Measurements from ENCODE around the gene MON1B. TPM values are rescaled to one million over a fixed set of nuclear protein-coding genes. Genes with fewer than 3 reads are reported as not detected.

Gene MON1B
- total RNA-seq, 1 experiment from 2014 or later = 48.0 TPM

- H3K23ac ChIP-seq (ENCODE audit: insufficient read length, low read depth, low read length) = no peak overlapping the region
- no peak overlapping the region for H3K4me3 Mint-ChIP-seq
These were observed 17.4 kb downstream of the MON1B start for GRCh38 chr16:77208382-77208781.

More at GRCh38 chr16:77208382-77208781, 17.4 kb downstream of the MON1B start:
- Histone ChIP-seq H2BK20ac (ENCODE audit: low read depth, low read length, poor library complexity, severe bottlenecking) (no peak overlapping the region), H3K23me2 (ENCODE audit: insufficient read length, low read depth, low read length, poor library complexity, severe bottlenecking) (peaks cover 4% of the 10 kb centered on the region), H3K4me1 (ENCODE audit: insufficient read depth, low read length) (peaks cover 11% of the 10 kb centered on the region), H2BK15ac (ENCODE audit: low read depth, low read length) (no peak overlapping the region), H3K14ac (ENCODE audit: insufficient read depth, low read length) (no peak overlapping the region), H3K9ac (ENCODE audit: extremely low read depth, insufficient read length, low read length) (no peak overlapping the region), H2AK5ac (ENCODE audit: insufficient read length, low read length) (no peak overlapping the region), H2AFZ (ENCODE audit: low read length) (no peak overlapping the region), H4K91ac (ENCODE audit: insufficient read length, low read depth, low read length) (no peak overlapping the region), H3K9me3 (ENCODE audit: control insufficient read depth, low read depth, low read length) (no peaks in the 10 kb centered on the region), H3K27ac (ENCODE audit: insufficient read length, low read depth, low read length) (no peak overlapping the region), H4K20me1 (ENCODE audit: control insufficient read depth, insufficient read depth, insufficient read length) (no peaks in the 10 kb centered on the region), H3K4ac (ENCODE audit: low read depth, low read length) (no peak overlapping the region), H3K79me1 (ENCODE audit: insufficient read depth, low read depth, low read length, poor library complexity, severe bottlenecking) (no peaks in the 10 kb centered on the region), H4K5ac (ENCODE audit: insufficient read length, low read depth, low read length) (no peak overlapping the region), H4K8ac (replicated peaks; ENCODE audit: insufficient read length, low read depth, low read length) (no peak overlapping the region), H3K27me3 (ENCODE audit: insufficient read depth, low read length) (no peaks in the 10 kb centered on the region), H3K56ac (ENCODE audit: insufficient read length, low read depth, low read length) (no peak overlapping the region), H3K18ac (ENCODE audit: insufficient read length, low read depth, low read length) (no peak overlapping the region), H2BK5ac (ENCODE audit: insufficient read length, low read length) (no peak overlapping the region), H2BK12ac (ENCODE audit: insufficient read length, low read depth, low read length) (no peak overlapping the region), H3T11ph (ENCODE audit: low read length) (no peak overlapping the region), H2BK120ac (ENCODE audit: low read depth, low read length, poor library complexity, severe bottlenecking) (no peak overlapping the region), H3K79me2 (ENCODE audit: insufficient read depth, low read length) (no peaks in the 10 kb centered on the region), H3K4me2 (ENCODE audit: insufficient read depth, insufficient read length, low read length) (no peak overlapping the region)
- Mint-ChIP-seq H3K27me3 (ENCODE audit: low read depth) (peaks cover 2% of the 10 kb centered on the region), H3K4me1 (peaks cover 31 to 36% of the 10 kb centered on the region in 2 experiments), H3K36me3 (ENCODE audit: insufficient read depth in 1 of 3, low read depth in 3 of 3) (peaks cover under 1 to 2% (median 2%) of the 10 kb centered on the region in 3 experiments; a peak in 6 of 7 replicates), H3K27ac (no peak overlapping the region), H3K9me3 (no peaks in the 10 kb centered on the region)
- no peak for TF ChIP-seq CTCF (conservative IDR thresholded peaks at IDR 0.05)
- DNase-seq = no peak
- no CpG with 5 or more reads among the region's 3 CpGs for WGBS (ENCODE audit: extremely low coverage, insufficient read length, low lambda C conversion rate)

All from H9 (cell line).